K562 (cell line): ENCODE measurements around the gene DNAH3. TPM values are rescaled to one million over a fixed set of nuclear protein-coding genes. Genes with fewer than 3 reads are reported as not detected.
A peak's percentile ranks its signal among the peaks of the same experiment; 100 is the strongest.

ENCODE experiments used
- BDP1 ChIP-seq: IDR thresholded peaks from 3 replicates; pipeline ENCODE4 v1.6.1; 2011; ENCODE audit not compliant: insufficient read length, insufficient read depth
- CBX3 ChIP-seq, 2 experiments: IDR thresholded peaks; 1 replicate in 1 of 2; 2 replicates in 1 of 2; pipeline ENCODE4 v1.6.1; 2012; ENCODE audit warnings: inconsistent platforms in 2 of 2, low read length in 2 of 2, borderline replicate concordance in 1 of 2, control low read depth in 1 of 2
- COPS2 ChIP-seq: fragments of 450-650 bp; conservative IDR thresholded peaks from 2 replicates; pipeline ENCODE4 v1.6.1; 2016; ENCODE audit warnings: mild to moderate bottlenecking, moderate library complexity
- DPF2 ChIP-seq: fragments of 450-650 bp; IDR thresholded peaks from 2 replicates; pipeline ENCODE4 v1.6.1; 2016
- ERF ChIP-seq: fragments of 450-650 bp; formaldehyde crosslinking; IDR thresholded peaks from 2 replicates; pipeline ENCODE4 v1.4.0; 2020; ENCODE audit warnings: mild to moderate bottlenecking, mixed read lengths
- ETV1 ChIP-seq: fragments of 450-650 bp; conservative IDR thresholded peaks from 2 replicates; pipeline ENCODE4 v1.6.1; 2016; ENCODE audit warnings: missing genetic modification characterization, control low read depth, low read depth, missing compliant biosample characterization
- GATA2 ChIP-seq: sonication (generic); formaldehyde crosslinking; IDR thresholded peaks from 2 replicates; pipeline ENCODE4 v1.4.0; 2020; ENCODE audit warnings: mild to moderate bottlenecking, missing genetic modification reagents
- HEY1 ChIP-seq: fragments of 250-450 bp; sonication (Bioruptor Pico); IDR thresholded peaks from 2 replicates; pipeline ENCODE4 v1.5.0; 2020; ENCODE audit warnings: mild to moderate bottlenecking, moderate library complexity, borderline replicate concordance
- KAT7 ChIP-seq: sonication (generic); formaldehyde crosslinking; IDR thresholded peaks from 2 replicates; pipeline ENCODE4 v1.8.0; 2022; ENCODE audit warnings: missing genetic modification reagents, mild to moderate bottlenecking, borderline replicate concordance
- KDM2B ChIP-seq: fragments of 250-450 bp; sonication (Bioruptor Pico); IDR thresholded peaks from 2 replicates; pipeline ENCODE4 v1.8.0; 2021; ENCODE audit warnings: mild to moderate bottlenecking, moderate library complexity
- KDM5B ChIP-seq: fragments of 200-600 bp; sonication (generic); IDR thresholded peaks from 2 replicates; pipeline ENCODE4 v1.6.1; 2012; ENCODE audit warnings: low read depth, mild to moderate bottlenecking, moderate library complexity, low read length, control low read depth, inconsistent platforms; ENCODE audit not compliant: insufficient replicate concordance
- PHF8 ChIP-seq: fragments of 200-600 bp; sonication (generic); IDR thresholded peaks from 2 replicates; pipeline ENCODE4 v1.6.1; 2012; ENCODE audit warnings: mixed run types, mild to moderate bottlenecking, inconsistent platforms, low read length, moderate library complexity, borderline replicate concordance
- RBM22 ChIP-seq: fragments of 200-400 bp; formaldehyde crosslinking; IDR thresholded peaks from 2 replicates; pipeline ENCODE4 v1.6.1; 2018; ENCODE audit warnings: low read length, low read depth; ENCODE audit not compliant: poor library complexity, severe bottlenecking
- SFPQ ChIP-seq: fragments of 200-400 bp; formaldehyde crosslinking; IDR thresholded peaks from 2 replicates; pipeline ENCODE4 v1.6.1; 2017; ENCODE audit warnings: mild to moderate bottlenecking, low read depth, low read length, moderate library complexity
- SIX5 ChIP-seq, 2 experiments: IDR thresholded peaks; 2 replicates each; pipeline ENCODE4 v1.6.1; 2011; ENCODE audit warnings: low read length in 2 of 2, borderline replicate concordance in 1 of 2, low read depth in 1 of 2, mild to moderate bottlenecking in 1 of 2, moderate library complexity in 1 of 2; ENCODE audit not compliant: insufficient read depth in 1 of 2
- ZBTB5 ChIP-seq: fragments of 450-650 bp; IDR thresholded peaks from 2 replicates; pipeline ENCODE4 v1.6.1; 2017; ENCODE audit warnings: antibody characterized with exemption
- ZBTB9 ChIP-seq: fragments of 450-650 bp; formaldehyde crosslinking; IDR thresholded peaks from 2 replicates; pipeline ENCODE4 v1.4.0; 2020; ENCODE audit warnings: mild to moderate bottlenecking, moderate library complexity
- ZEB2 ChIP-seq: fragments of 450-650 bp; IDR thresholded peaks from 2 replicates; pipeline ENCODE4 v1.6.1; 2016
- ZKSCAN3 ChIP-seq: fragments of 250-450 bp; sonication (Bioruptor Pico); IDR thresholded peaks from 2 replicates; pipeline ENCODE4 v1.4.0; 2020
- ZNF311 ChIP-seq: fragments of 250-450 bp; sonication (Bioruptor Pico); IDR thresholded peaks from 2 replicates; pipeline ENCODE4 v1.4.0; 2020; ENCODE audit warnings: mild to moderate bottlenecking, moderate library complexity
- ZNF75A ChIP-seq: fragments of 450-650 bp; formaldehyde crosslinking; IDR thresholded peaks from 2 replicates; pipeline ENCODE4 v1.4.0; 2020; ENCODE audit warnings: mild to moderate bottlenecking
- polyA plus RNA-seq, 8 experiments: library from polyadenylated mRNA; depleted of rRNA in 4 of 8; stranded (reverse) in 5 of 8; unstranded in 3 of 8; fragments of >200 nt; fragmentation: Nextera tagmentation in 2 of 8; fragmentation: Illumina TruSeq in 1 of 8; extraction: Ambion mirVana in 2 of 8; extraction: Trizol in 1 of 8; gene quantifications; 2 replicates each; pipeline versions ENCODE4 v1.2.1 to v1.2.3, GENCODE V29; 2011 to 2014; ENCODE audit warnings: inconsistent platforms in 1 of 8, missing spikeins in 1 of 8
- total RNA-seq, 7 experiments: library from RNA; depleted of rRNA in 6 of 7; stranded (reverse); fragments of >200 nt in 6 of 7; fragmentation: Illumina TruSeq in 2 of 7; extraction: Trizol in 2 of 7; gene quantifications; 2 replicates each; pipeline versions ENCODE4 v1.2.1 to v1.2.3, GENCODE V29; 2011 to 2021; ENCODE audit warnings: low replicate concordance in 1 of 7

DNAH3 gene
- total and polyA plus RNA-seq, 9 of the 15 experiments (the other 6 are each of a cell fraction or from before 2014, with no cell fraction given): 0.32 to 0.84 (median 0.44) TPM

GRCh38 chr16:20900299-20901067 lies 250.2 kb downstream of the DNAH3 start, which contains the start of the genes DCUN1D3 and LYRM1 (continued):
- TF ChIP-seq ZBTB5 (no peak), KDM5B (peak; percentile 68), KAT7 (CRISPR knock-in tag) (no peak), SFPQ (no peak), ERF (CRISPR knock-in tag) (peak; percentile 46; the same call in 1 of the 2 replicates), RBM22 (peak; percentile 82), ZEB2 (no peak; the same call in 1 of the 2 replicates), HEY1 (no peak), GATA2 (no peak), KDM2B (CRISPR knock-in tag) (no peak), ZKSCAN3 (CRISPR knock-in tag) (no peak), PHF8 (peak; percentile 68; the same call in 1 of the 2 replicates), COPS2 (no peak), ZNF311 (CRISPR knock-in tag) (no peak), DPF2 (peak; percentile 47; the same call in 1 of the 2 replicates), ETV1 (tag) (peak; percentile 77), SIX5 (IDR thresholded peaks at IDR 0.05; ENCODE audit: borderline replicate concordance in 1 of 2, insufficient read depth in 1 of 2, low read depth in 1 of 2, low read length in 2 of 2) (peak; percentile 29 to 42; a peak in 2 of 4 replicates), CBX3 (IDR thresholded peaks at IDR 0.05; ENCODE audit: borderline replicate concordance in 1 of 2, low read length in 2 of 2) (no peak), ZBTB9 (0 out of 2 replicates have a peak, but pooled peaks have one; percentile 11), BDP1 (no peak), ZNF75A (CRISPR knock-in tag) (no peak)
